ENCODE data around the gene ZNF692. TPM values are rescaled to one million over a fixed set of nuclear protein-coding genes. Genes with fewer than 3 reads are reported as not detected.

Gene ZNF692
- total RNA-seq, 1 donor from 2014 or later = 73.0 TPM

DNA sequence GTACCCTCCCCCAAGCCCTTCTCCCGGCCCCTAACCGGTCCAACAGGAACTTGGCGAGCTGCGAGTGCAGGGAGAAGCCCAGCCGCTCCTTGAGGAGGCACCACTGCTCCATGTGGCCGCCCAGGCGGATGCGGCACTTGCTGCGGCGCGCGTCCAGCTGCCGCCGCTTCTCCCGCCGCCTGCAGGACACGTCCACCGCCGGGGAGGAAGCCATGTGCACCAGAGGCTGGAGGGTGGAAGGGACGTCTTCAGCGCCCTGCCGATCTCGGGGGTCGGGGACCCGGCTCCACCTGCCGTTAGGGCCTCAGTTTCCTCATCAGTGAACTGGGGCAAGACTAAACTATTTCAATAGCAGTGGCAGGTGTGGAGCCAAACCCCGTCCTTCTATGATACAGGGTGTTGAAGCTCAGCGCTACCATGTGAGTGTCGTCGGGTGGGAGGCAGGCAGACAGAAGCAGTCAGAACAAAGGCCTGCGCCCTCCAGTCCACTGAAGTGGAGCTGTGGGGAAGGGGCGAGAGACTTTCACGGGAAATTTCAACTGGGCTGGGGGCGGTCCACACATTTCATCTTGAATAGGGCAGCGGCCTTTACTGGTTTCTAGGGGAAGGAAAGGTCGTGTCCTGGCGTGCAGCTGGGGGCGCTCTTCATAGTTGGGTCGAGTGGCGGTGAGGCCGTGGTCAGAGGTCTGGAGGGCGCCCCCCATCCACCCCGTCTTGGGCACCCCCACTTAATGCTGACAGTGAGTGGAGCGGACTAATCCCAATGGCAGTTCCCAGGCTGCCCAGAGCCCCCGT is 592 bp downstream of the ZNF692 start:
- Mint-ChIP-seq H3K36me3 (peaks cover 14% of the 10 kb centered on the region), H3K9me3 (no peaks in the 10 kb centered on the region), H3K27me3 (peaks cover 14% of the 10 kb centered on the region), H3K4me1 (ENCODE audit: unreplicated experiment) (peaks cover 19% of the 10 kb centered on the region), H3K27ac (peak overlapping the region; percentile 95), H3K4me3 (peak overlapping the region; percentile 92)
- DNase-seq (ENCODE audit: extremely low spot score, unreplicated experiment) = peak; percentile 79
- TF ChIP-seq, protein P1, sequence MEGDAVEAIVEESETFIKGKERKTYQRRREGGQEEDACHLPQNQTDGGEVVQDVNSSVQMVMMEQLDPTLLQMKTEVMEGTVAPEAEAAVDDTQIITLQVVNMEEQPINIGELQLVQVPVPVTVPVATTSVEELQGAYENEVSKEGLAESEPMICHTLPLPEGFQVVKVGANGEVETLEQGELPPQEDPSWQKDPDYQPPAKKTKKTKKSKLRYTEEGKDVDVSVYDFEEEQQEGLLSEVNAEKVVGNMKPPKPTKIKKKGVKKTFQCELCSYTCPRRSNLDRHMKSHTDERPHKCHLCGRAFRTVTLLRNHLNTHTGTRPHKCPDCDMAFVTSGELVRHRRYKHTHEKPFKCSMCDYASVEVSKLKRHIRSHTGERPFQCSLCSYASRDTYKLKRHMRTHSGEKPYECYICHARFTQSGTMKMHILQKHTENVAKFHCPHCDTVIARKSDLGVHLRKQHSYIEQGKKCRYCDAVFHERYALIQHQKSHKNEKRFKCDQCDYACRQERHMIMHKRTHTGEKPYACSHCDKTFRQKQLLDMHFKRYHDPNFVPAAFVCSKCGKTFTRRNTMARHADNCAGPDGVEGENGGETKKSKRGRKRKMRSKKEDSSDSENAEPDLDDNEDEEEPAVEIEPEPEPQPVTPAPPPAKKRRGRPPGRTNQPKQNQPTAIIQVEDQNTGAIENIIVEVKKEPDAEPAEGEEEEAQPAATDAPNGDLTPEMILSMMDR (conservative IDR thresholded peaks at IDR 0.05) = peak; percentile 61

DNA sequence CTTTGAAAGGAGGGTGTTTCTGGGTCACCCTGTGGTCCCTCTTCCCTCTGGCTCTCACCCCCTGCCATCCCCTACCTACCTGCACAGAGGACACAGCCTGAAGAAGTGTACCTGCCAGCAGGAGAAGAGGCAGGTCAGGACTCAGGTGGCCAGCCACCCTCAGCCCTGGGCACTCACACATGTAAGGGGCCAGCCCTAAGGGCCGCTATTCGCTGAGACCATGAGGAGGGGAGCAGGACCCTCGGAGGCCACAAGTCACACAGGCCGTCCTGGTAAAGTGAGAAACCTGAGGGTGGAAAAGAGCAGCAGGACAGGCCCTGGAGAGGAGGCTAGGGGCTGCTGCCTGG is 1.2 kb downstream of the ZNF692 start:
- H3K4me1 Mint-ChIP-seq (ENCODE audit: unreplicated experiment) = peaks cover 16% of the 10 kb centered on the region
- H3K27me3 Mint-ChIP-seq = peaks cover 11% of the 10 kb centered on the region
- peak overlapping the region; percentile 92 for H3K4me3 Mint-ChIP-seq
- H3K36me3 Mint-ChIP-seq = peaks cover 14% of the 10 kb centered on the region
- peak overlapping the region; percentile 95 for H3K27ac Mint-ChIP-seq
- TF ChIP-seq, protein P1 (conservative IDR thresholded peaks at IDR 0.05) = no peak
- DNase-seq (ENCODE audit: extremely low spot score, unreplicated experiment) = no peak
- H3K9me3 Mint-ChIP-seq = no peaks in the 10 kb centered on the region

DNA sequence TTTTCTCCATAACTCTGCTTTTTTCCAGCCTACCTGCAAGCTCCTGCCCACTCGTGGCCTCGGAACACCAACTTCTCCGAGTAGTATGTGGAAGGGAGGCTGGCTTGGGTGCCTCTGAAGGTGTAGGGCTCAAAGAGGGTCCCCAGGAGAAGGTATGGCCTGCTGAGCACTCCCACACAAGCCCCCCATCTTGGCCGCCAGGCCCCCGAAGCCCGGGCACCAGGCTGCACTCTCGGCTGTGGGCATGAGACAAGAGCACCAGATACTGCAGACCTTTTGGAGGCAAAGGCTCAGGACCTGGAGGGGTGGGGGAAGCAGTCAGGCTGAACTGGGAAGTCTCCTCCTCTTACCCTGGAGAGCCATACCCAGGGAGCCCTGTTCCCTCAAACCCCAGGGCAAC is 1.7 kb downstream of the ZNF692 start:
- Mint-ChIP-seq H3K36me3 (peaks cover 14% of the 10 kb centered on the region), H3K27ac (peak overlapping the region; percentile 95), H3K9me3 (no peaks in the 10 kb centered on the region), H3K27me3 (peaks cover 6% of the 10 kb centered on the region), H3K4me3 (peak overlapping the region; percentile 92), H3K4me1 (ENCODE audit: unreplicated experiment) (peaks cover 12% of the 10 kb centered on the region)
- peak; percentile 65 for DNase-seq (ENCODE audit: extremely low spot score, unreplicated experiment)
- TF ChIP-seq, protein P1 (conservative IDR thresholded peaks at IDR 0.05) = no peak

DNA sequence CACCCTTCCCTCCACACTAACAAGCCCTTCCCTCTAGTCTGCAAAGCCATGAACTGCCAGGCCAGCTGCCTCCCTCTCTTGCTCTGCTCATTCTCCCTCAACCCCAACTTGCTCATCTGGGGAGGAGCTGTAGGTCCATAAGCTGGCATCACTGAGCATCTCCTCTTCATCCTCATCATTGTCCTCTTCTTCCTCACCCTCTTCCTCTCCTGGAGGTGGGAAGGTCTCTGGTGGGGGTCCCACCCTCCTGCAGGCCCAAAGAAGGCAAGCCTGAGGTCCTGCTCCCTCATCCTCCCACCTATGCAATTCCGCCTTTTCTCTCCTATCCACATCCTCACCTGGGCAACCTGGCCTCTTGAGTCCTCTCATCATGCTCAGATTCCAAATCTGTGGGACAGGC is 2.7 kb downstream of the ZNF692 start:
- peaks cover 14% of the 10 kb centered on the region for H3K36me3 Mint-ChIP-seq
- H3K27me3 Mint-ChIP-seq = no peaks in the 10 kb centered on the region
- H3K4me3 Mint-ChIP-seq = peak overlapping the region; percentile 92
- H3K27ac Mint-ChIP-seq = peak overlapping the region; percentile 14
- peaks cover 12% of the 10 kb centered on the region for H3K4me1 Mint-ChIP-seq (ENCODE audit: unreplicated experiment)
- no peaks in the 10 kb centered on the region for H3K9me3 Mint-ChIP-seq
- no peak for DNase-seq (ENCODE audit: extremely low spot score, unreplicated experiment)
- TF ChIP-seq, protein P1 (conservative IDR thresholded peaks at IDR 0.05) = no peak

DNA sequence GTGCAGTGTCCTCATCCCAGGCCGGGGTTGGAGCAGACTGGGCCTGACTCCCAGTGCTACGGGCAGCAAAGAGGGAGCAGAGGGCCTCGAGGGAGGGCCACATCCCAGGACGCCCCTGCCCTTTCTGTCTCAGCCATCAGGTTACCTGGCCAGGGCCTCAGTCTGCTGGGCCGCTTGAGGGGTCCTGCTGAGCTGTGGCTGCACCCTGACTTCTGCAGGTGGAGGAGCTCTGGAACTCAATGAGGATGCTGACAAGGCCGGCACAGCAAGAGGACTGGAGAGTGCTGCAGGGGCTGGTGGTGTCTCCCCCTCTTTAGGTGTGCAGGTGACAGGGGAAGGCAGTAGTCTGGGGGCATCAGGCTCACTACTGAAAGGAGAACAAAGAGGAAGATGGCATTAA is 3.3 kb downstream of the ZNF692 start:
- H3K27ac Mint-ChIP-seq = peak overlapping the region; percentile 19
- peak overlapping the region; percentile 24 for H3K4me3 Mint-ChIP-seq
- TF ChIP-seq, protein P1 (conservative IDR thresholded peaks at IDR 0.05) = no peak
- H3K36me3 Mint-ChIP-seq = peaks cover 14% of the 10 kb centered on the region
- peaks cover 12% of the 10 kb centered on the region for H3K4me1 Mint-ChIP-seq (ENCODE audit: unreplicated experiment)
- no peaks in the 10 kb centered on the region for H3K27me3 Mint-ChIP-seq
- H3K9me3 Mint-ChIP-seq = no peaks in the 10 kb centered on the region
- DNase-seq (ENCODE audit: extremely low spot score, unreplicated experiment) = peak; percentile 62

All from type B pancreatic cell (in vitro differentiated cells).